ENCODE data around the gene POLR3F.
"Not testable (repeated sequence)": the region's sequence is repeated elsewhere in the genome, so short reads cannot be mapped to it uniquely, and the experiment has no call there.

DNA sequence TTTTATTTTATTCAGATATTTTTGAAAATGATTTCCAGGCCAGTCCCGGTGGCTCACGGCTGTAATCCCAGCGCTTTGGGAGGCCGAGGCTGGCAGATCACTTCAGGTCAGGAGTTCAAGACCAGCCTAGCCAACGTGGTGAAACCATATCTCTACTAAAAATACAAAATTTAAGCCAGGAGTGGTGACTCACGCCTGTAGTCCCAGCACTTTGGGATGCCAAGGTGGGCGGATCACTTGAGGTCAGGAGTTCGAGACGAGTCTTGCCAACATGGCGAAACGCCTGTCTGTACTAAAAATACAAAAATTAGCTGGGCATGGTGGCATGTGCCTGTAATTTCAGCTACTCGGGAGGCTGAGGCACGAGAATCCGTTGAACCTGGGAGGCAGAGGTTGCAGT, 59.6 kb downstream of the POLR3F start:
- TF ChIP-seq, protein P1, sequence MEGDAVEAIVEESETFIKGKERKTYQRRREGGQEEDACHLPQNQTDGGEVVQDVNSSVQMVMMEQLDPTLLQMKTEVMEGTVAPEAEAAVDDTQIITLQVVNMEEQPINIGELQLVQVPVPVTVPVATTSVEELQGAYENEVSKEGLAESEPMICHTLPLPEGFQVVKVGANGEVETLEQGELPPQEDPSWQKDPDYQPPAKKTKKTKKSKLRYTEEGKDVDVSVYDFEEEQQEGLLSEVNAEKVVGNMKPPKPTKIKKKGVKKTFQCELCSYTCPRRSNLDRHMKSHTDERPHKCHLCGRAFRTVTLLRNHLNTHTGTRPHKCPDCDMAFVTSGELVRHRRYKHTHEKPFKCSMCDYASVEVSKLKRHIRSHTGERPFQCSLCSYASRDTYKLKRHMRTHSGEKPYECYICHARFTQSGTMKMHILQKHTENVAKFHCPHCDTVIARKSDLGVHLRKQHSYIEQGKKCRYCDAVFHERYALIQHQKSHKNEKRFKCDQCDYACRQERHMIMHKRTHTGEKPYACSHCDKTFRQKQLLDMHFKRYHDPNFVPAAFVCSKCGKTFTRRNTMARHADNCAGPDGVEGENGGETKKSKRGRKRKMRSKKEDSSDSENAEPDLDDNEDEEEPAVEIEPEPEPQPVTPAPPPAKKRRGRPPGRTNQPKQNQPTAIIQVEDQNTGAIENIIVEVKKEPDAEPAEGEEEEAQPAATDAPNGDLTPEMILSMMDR (IDR thresholded peaks at IDR 0.05; ENCODE audit: poor library complexity, severe bottlenecking): not testable (repeated sequence)
- not testable (repeated sequence) for TF ChIP-seq MXI1 (conservative IDR thresholded peaks at IDR 0.05; ENCODE audit: poor library complexity, severe bottlenecking); POLR2AphosphoS5 (IDR thresholded peaks at IDR 0.05)

All from neural cell (in vitro differentiated cells).